Endothelial cell of umbilical vein (primary cell): ENCODE data around the gene GSC2. TPM values are rescaled to one million over a fixed set of nuclear protein-coding genes. Genes with fewer than 3 reads are reported as not detected.
A peak's percentile ranks its signal among the peaks of the same experiment; 100 is the strongest.

ENCODE experiments used
- Bru-seq: library from RNA; stranded (reverse); fragments of 400-500 nt; gene quantifications from one replicate; lab custom pipeline; 2021; lab: Mats Ljungman, UMichigan
- BruChase-seq, 2 experiments: library from RNA; stranded (reverse); fragments of 400-500 nt; gene quantifications; one replicate each; lab custom pipeline; 2021; lab: Mats Ljungman, UMichigan
- BruUV-seq: library from RNA; stranded (reverse); fragments of 400-500 nt; replicated peaks from 2 replicates; lab custom pipeline; 2021; lab: Mats Ljungman, UMichigan
- CTCF ChIA-PET: fragments of 300-600, 350-600 bp; sonication (Branson Sonifier 250); formaldehyde crosslinking; loops from one replicate; lab custom pipeline; 2021; ENCODE audit warnings: antibody characterized with exemption, inconsistent platforms; lab: Charles Lee
- POLR2A ChIA-PET: fragments of 300-600, 350-600 bp; sonication (Branson Sonifier 250); formaldehyde crosslinking; loops from one replicate; lab custom pipeline; 2021; ENCODE audit warnings: antibody characterized with exemption, inconsistent platforms; lab: Charles Lee
- DNase-seq: peaks from one replicate; pipeline ENCODE4 v3.0.0-alpha.2; 2011; ENCODE audit warnings: low read depth, low spot score
- FAIRE-seq: peaks from 2 replicates; lab custom pipeline; 2011; peaks lifted over from hg19 to GRCh38; lab: Jason Lieb, UNC
- H2AFZ ChIP-seq: 2 replicates; pipeline ENCODE4 v1.6.0; 2012; ENCODE audit warnings: low read depth, low read length, control low read depth, inconsistent platforms
- H3K27ac ChIP-seq: 2 replicates; pipeline ENCODE4 v1.5.1; 2011; ENCODE audit warnings: low read depth, mild to moderate bottlenecking, control low read depth, low read length, moderate library complexity; ENCODE audit not compliant: insufficient read depth
- H3K27me3 ChIP-seq, 2 experiments: 2 replicates each; pipeline versions ENCODE4 v1.6.0 to v1.6.1; 2011; ENCODE audit warnings: low read length in 2 of 2, mixed read lengths in 1 of 2; ENCODE audit not compliant: control insufficient read depth in 2 of 2, insufficient read depth in 2 of 2
- H3K36me3 ChIP-seq, 2 experiments: 2 replicates in 1 of 2; 3 replicates in 1 of 2; pipeline ENCODE4 v1.5.1; 2011; ENCODE audit warnings: low read length in 2 of 2, mild to moderate bottlenecking in 1 of 2, moderate library complexity in 1 of 2; ENCODE audit not compliant: control insufficient read depth in 2 of 2, insufficient read depth in 2 of 2; ENCODE audit errors: extremely low read depth in 1 of 2
- H3K4me1 ChIP-seq: 3 replicates; pipeline ENCODE4 v1.5.1; 2011; ENCODE audit warnings: mild to moderate bottlenecking, low read length; ENCODE audit not compliant: control insufficient read depth, insufficient read depth; ENCODE audit errors: extremely low read depth
- H3K4me2 ChIP-seq: 2 replicates; pipeline ENCODE4 v1.6.1; 2011; ENCODE audit warnings: low read length, control low read depth, mixed read lengths; ENCODE audit not compliant: insufficient read depth
- H3K4me3 ChIP-seq, 3 experiments: fragments of 200-600 bp in 1 of 3; sonication (generic), shearing (Covaris generic) in 1 of 3; replicated peaks in 1 of 3; 2 replicates each; pipeline ENCODE4 v1.5.1; 2011 to 2016; ENCODE audit warnings: control low read depth in 3 of 3, low read length in 3 of 3, mild to moderate bottlenecking in 2 of 3, inconsistent platforms in 1 of 3, low read depth in 1 of 3, moderate library complexity in 1 of 3; ENCODE audit not compliant: insufficient read depth in 1 of 3
- H3K79me2 ChIP-seq: 2 replicates; pipeline ENCODE4 v1.6.0; 2012; ENCODE audit warnings: low read length, inconsistent platforms; ENCODE audit not compliant: control insufficient read depth, insufficient read depth
- H3K9ac ChIP-seq: replicated peaks from 2 replicates; pipeline ENCODE3; 2011; ENCODE audit warnings: low read length, control low read depth; ENCODE audit not compliant: insufficient read depth; ENCODE audit errors: extremely low read depth
- H3K9me1 ChIP-seq: replicated peaks from 3 replicates; pipeline ENCODE4 v1.6.0; 2011; ENCODE audit warnings: mild to moderate bottlenecking, low read length; ENCODE audit not compliant: control insufficient read depth, insufficient read depth; ENCODE audit errors: extremely low read depth
- H3K9me3 ChIP-seq: replicated peaks from 2 replicates; pipeline ENCODE4 v1.5.1; 2012; ENCODE audit warnings: low read length, inconsistent platforms; ENCODE audit not compliant: control insufficient read depth, insufficient read depth
- H4K20me1 ChIP-seq: replicated peaks from 2 replicates; pipeline ENCODE3; 2011; ENCODE audit warnings: mild to moderate bottlenecking, low read length; ENCODE audit not compliant: control insufficient read depth, insufficient read depth; ENCODE audit errors: extremely low read depth
- EZH2 ChIP-seq: IDR thresholded peaks from 2 replicates; pipeline ENCODE4 v1.6.1; 2012; ENCODE audit warnings: borderline replicate concordance, low read depth, mild to moderate bottlenecking, moderate library complexity, low read length, inconsistent platforms; ENCODE audit not compliant: severe bottlenecking
- FOS ChIP-seq: IDR thresholded peaks from 2 replicates; pipeline ENCODE4 v1.6.1; 2011; ENCODE audit warnings: mild to moderate bottlenecking, low read length, moderate library complexity, borderline replicate concordance; ENCODE audit not compliant: insufficient read depth
- GATA2 ChIP-seq: IDR thresholded peaks from 2 replicates; pipeline ENCODE4 v1.7.0; 2011; ENCODE audit warnings: low read depth, mild to moderate bottlenecking, moderate library complexity, mixed read lengths, low read length; ENCODE audit not compliant: insufficient read length, insufficient read depth
- JUN ChIP-seq: IDR thresholded peaks from 2 replicates; pipeline ENCODE4 v1.6.1; 2011; ENCODE audit warnings: borderline replicate concordance, low read depth; ENCODE audit not compliant: insufficient read length, insufficient read depth
- MYC ChIP-seq: IDR thresholded peaks from one replicate; pipeline ENCODE4 v1.6.1; 2011; ENCODE audit warnings: mild to moderate bottlenecking, low read depth, low read length
- POLR2A ChIP-seq: IDR thresholded peaks from 2 replicates; pipeline ENCODE4 v1.6.1; 2012; ENCODE audit warnings: low read depth, mild to moderate bottlenecking, control low read depth, low read length
- POLR2AphosphoS5 ChIP-seq: IDR thresholded peaks from 2 replicates; pipeline ENCODE4 v1.6.1; 2012; ENCODE audit warnings: low read depth, mild to moderate bottlenecking, control low read depth, low read length, moderate library complexity; ENCODE audit not compliant: insufficient read depth
- dilution Hi-C: fragments of 300-500 bp; cut with MboI; formaldehyde crosslinking; loops from one replicate; pipeline ENCODE4 v1.15.0; 2019; ENCODE audit warnings: low sequenced_read_pairs; ENCODE audit not compliant: extremely low pct_ligation_motif_present
- intact Hi-C: fragments of 100-400 bp; cut with micrococcal nuclease; formaldehyde crosslinking; loops from one replicate; pipeline ENCODE4 v1.10.0; 2022
- long read RNA-seq: library from polyadenylated mRNA; stranded (forward); transcript quantifications from one replicate; pipeline ENCODE4 v2.0.0, GENCODE V29; 2021
- polyA minus RNA-seq, 3 experiments: library from RNA; depleted of rRNA, polyadenylated mRNA; stranded (reverse); fragments of >200 nt; gene quantifications; 1 replicate in 1 of 3; 2 replicates in 2 of 3; pipeline ENCODE4 v1.2.3, GENCODE V29; 2011
- polyA plus RNA-seq, 4 experiments: library from polyadenylated mRNA; depleted of rRNA in 3 of 4; stranded (reverse) in 3 of 4; unstranded in 1 of 4; fragments of >200 nt; gene quantifications; 2 replicates each; pipeline versions ENCODE4 v1.2.1 to v1.2.3, GENCODE V29; 2011 to 2012; ENCODE audit warnings: missing spikeins in 1 of 4
- total RNA-seq: library from RNA; stranded (reverse); gene quantifications from 2 replicates; pipeline ENCODE4 v1.2.3, GENCODE V29; 2021
- TF ChIP-seq, protein P1 (sequence below), 2 donors: IDR thresholded peaks; 1 replicate in 1 of 2; 2 replicates in 1 of 2; pipeline ENCODE4 v1.5.1; 2011; ENCODE audit warnings: low read length in 2 of 2, mild to moderate bottlenecking in 2 of 2, moderate library complexity in 2 of 2, control low read depth in 1 of 2, inconsistent platforms in 1 of 2, low read depth in 1 of 2; ENCODE audit not compliant: insufficient read depth in 1 of 2; ENCODE audit errors: extremely low read depth in 1 of 2
- TF ChIP-seq, protein P2 (sequence below): IDR thresholded peaks from 2 replicates; pipeline ENCODE4 v1.6.1; 2011; ENCODE audit not compliant: insufficient read depth, insufficient read length

Gene GSC2, protein sequence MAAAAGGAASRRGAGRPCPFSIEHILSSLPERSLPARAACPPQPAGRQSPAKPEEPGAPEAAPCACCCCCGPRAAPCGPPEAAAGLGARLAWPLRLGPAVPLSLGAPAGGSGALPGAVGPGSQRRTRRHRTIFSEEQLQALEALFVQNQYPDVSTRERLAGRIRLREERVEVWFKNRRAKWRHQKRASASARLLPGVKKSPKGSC
- not detected in 2 replicates for total RNA-seq
- polyA plus RNA-seq = not detected in 2 replicates
- not detected in 2 replicates for polyA plus RNA-seq (2011; cell fraction: cytosol; rRNA removed)
- not detected in 2 replicates for polyA plus RNA-seq (2011; cell fraction: nucleus; rRNA removed)
- not detected in 2 replicates for polyA plus RNA-seq (2012)
- not detected in 2 replicates for polyA minus RNA-seq
- not detected for polyA minus RNA-seq (2011; cell fraction: cytosol; rRNA and poly(A)+ RNA removed)
- polyA minus RNA-seq (2011; cell fraction: nucleus; rRNA and poly(A)+ RNA removed) = not detected in 2 replicates
- Bru-seq, nascent RNA = not detected
- BruChase-seq, experiment 1, labeled RNA remaining after a 6-hour chase = not detected
- not detected for BruChase-seq, experiment 2, labeled RNA remaining after a 2-hour chase
- long read RNA-seq = 0 reads

DNA sequence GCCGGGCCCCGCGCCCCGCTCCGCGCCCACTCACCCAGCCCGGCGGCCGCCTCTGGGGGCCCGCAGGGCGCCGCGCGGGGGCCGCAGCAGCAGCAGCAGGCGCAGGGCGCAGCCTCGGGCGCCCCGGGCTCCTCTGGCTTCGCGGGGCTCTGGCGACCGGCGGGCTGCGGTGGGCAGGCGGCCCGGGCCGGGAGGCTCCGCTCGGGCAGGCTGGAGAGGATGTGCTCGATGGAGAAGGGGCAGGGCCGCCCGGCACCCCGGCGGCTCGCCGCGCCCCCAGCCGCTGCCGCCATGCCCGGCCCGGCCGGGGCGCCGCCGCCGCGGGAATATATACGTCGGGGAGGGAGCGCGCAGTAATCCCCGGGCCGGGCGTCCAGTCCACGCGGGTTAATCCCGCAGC lies at the start of gene GSC2:
Gene GSC2 (minus strand): TSS at position 302 of the 400 bp plus-strand sequence. CDS start 9 bp downstream, at position 293.
- ChIA-PET POLR2A (no interaction called here), CTCF (interaction anchor here (0.6 kb wide), 1 partner anchor 50 kb away, joined by 3 read pairs; no protein-coding TSS in a partner anchor)
- no peaks in the 10 kb centered on the region for H3K9me3 ChIP-seq
- H3K9me1 ChIP-seq = no peaks in the 10 kb centered on the region
- no peaks in the 10 kb centered on the region for H4K20me1 ChIP-seq
- peaks cover 43 to 51% of the 10 kb centered on the region in 2 experiments for H3K27me3 ChIP-seq
- peak within 1 kb of the TSS; percentile 13 for H3K4me2 ChIP-seq
- FAIRE-seq (no peak), DNase-seq (no peak)
- H2AFZ ChIP-seq = no peak within 1 kb of the TSS
- intact Hi-C loops (no loop called here), dilution Hi-C loops (no loop called here)
- H3K27ac ChIP-seq = no peak within 1 kb of the TSS
- no TSS peak for BruUV-seq
- no peaks in the 10 kb centered on the region for H3K4me1 ChIP-seq
- no peaks in the 10 kb centered on the region for H3K36me3 ChIP-seq
- TF ChIP-seq POLR2AphosphoS5 = no peak
- no peak for TF ChIP-seq EZH2
- no peak for TF ChIP-seq JUN
- TF ChIP-seq MYC = no peak
- TF ChIP-seq, protein P1, sequence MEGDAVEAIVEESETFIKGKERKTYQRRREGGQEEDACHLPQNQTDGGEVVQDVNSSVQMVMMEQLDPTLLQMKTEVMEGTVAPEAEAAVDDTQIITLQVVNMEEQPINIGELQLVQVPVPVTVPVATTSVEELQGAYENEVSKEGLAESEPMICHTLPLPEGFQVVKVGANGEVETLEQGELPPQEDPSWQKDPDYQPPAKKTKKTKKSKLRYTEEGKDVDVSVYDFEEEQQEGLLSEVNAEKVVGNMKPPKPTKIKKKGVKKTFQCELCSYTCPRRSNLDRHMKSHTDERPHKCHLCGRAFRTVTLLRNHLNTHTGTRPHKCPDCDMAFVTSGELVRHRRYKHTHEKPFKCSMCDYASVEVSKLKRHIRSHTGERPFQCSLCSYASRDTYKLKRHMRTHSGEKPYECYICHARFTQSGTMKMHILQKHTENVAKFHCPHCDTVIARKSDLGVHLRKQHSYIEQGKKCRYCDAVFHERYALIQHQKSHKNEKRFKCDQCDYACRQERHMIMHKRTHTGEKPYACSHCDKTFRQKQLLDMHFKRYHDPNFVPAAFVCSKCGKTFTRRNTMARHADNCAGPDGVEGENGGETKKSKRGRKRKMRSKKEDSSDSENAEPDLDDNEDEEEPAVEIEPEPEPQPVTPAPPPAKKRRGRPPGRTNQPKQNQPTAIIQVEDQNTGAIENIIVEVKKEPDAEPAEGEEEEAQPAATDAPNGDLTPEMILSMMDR (IDR thresholded peaks at IDR 0.05; ENCODE audit: extremely low read depth in 1 of 2, insufficient read depth in 1 of 2, low read depth in 1 of 2, low read length in 2 of 2) = no peak
- TF ChIP-seq FOS = no peak
- TF ChIP-seq GATA2 = no peak
- no peak for TF ChIP-seq POLR2A
- TF ChIP-seq, protein P2, sequence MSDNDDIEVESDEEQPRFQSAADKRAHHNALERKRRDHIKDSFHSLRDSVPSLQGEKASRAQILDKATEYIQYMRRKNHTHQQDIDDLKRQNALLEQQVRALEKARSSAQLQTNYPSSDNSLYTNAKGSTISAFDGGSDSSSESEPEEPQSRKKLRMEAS = no peak
- H3K4me3 ChIP-seq = no peak within 1 kb of the TSS
- no peak within 1 kb of the TSS for H3K9ac ChIP-seq
- H3K79me2 ChIP-seq = no peaks in the 10 kb centered on the region
